ENCODE results near the gene LHX5. TPM values are rescaled to one million over a fixed set of nuclear protein-coding genes. Genes with fewer than 3 reads are reported as not detected.

LHX5 gene
- total RNA-seq, 1 donor from 2014 or later, result not detected

Other genes starting within 250 kb of the LHX5 start
- gene SLC8B1, start 136.8 kb downstream of the LHX5 start, total RNA-seq, result 18.5 TPM
- 17.4 TPM for gene PLBD2, start 113.3 kb downstream of the LHX5 start, total RNA-seq
- gene SDS, start 68.0 kb downstream of the LHX5 start, total RNA-seq, result not detected
- gene SDSL, start 49.5 kb downstream of the LHX5 start, total RNA-seq, result 0.31 TPM